ENCODE results near the gene SMOC2. TPM values are rescaled to one million over a fixed set of nuclear protein-coding genes. Genes with fewer than 3 reads are reported as not detected.

Gene SMOC2
- polyA plus RNA-seq, 1 donor from 2014 or later, result 0.50 TPM

- H3K79me2 ChIP-seq (replicated peaks; ENCODE audit: insufficient read depth, low read length), result no peaks in the 10 kb centered on the region
- H3K4me3 ChIP-seq (ENCODE audit: low read length), result no peak overlapping the region
- H3K9me3 ChIP-seq (ENCODE audit: low read length), result no peaks in the 10 kb centered on the region
- no peaks in the 10 kb centered on the region for H4K20me1 ChIP-seq (ENCODE audit: insufficient read depth)
- H3K27me3 ChIP-seq (ENCODE audit: insufficient read depth, low read depth, low read length), result no peaks in the 10 kb centered on the region
- H3F3A ChIP-seq (ENCODE audit: insufficient read depth, low read length, poor library complexity, severe bottlenecking), result no peaks in the 10 kb centered on the region
- TF ChIP-seq REST (IDR thresholded peaks at IDR 0.05; ENCODE audit: borderline replicate concordance), result no peak
- no peak for TF ChIP-seq POLR2AphosphoS5 (IDR thresholded peaks at IDR 0.05)
- TF ChIP-seq SMC3 (conservative IDR thresholded peaks at IDR 0.05; ENCODE audit: poor library complexity), result no peak
- no peak for TF ChIP-seq CTCF (IDR thresholded peaks at IDR 0.05; ENCODE audit: poor library complexity, severe bottlenecking)
- TF ChIP-seq RAD21 (conservative IDR thresholded peaks at IDR 0.05), result no peak
- no peak for TF ChIP-seq MXI1 (conservative IDR thresholded peaks at IDR 0.05; ENCODE audit: poor library complexity, severe bottlenecking)
- no peak for TF ChIP-seq TAF1 (IDR thresholded peaks at IDR 0.05; ENCODE audit: low read depth)
- TF ChIP-seq EP300 (conservative IDR thresholded peaks at IDR 0.05; ENCODE audit: poor library complexity, severe bottlenecking), result no peak
- TF ChIP-seq EZH2 (IDR thresholded peaks at IDR 0.05; ENCODE audit: borderline replicate concordance, insufficient read depth, low read length, poor library complexity, severe bottlenecking), result no peak
- no peak overlapping the region for H3K4me2 ChIP-seq (ENCODE audit: low read length)
- H3K27ac ChIP-seq (ENCODE audit: low read length), result no peak overlapping the region
- no peak overlapping the region for H2AFZ ChIP-seq (ENCODE audit: low read depth, low read length)
- H3K9me2 ChIP-seq (ENCODE audit: insufficient read depth, low read length), result no peaks in the 10 kb centered on the region
- no peaks in the 10 kb centered on the region for H3K36me3 ChIP-seq (ENCODE audit: insufficient read depth, low read length)
- H3K9ac ChIP-seq (ENCODE audit: low read length), result no peak overlapping the region
Observed at GRCh38 chr6:168666699-168667427, 225.9 kb downstream of the SMOC2 start.

- Histone ChIP-seq H3K27me3 (ENCODE audit: insufficient read depth, low read depth, low read length) (no peaks in the 10 kb centered on the region), H3K4me3 (ENCODE audit: low read length) (no peak overlapping the region), H3K79me2 (replicated peaks; ENCODE audit: insufficient read depth, low read length) (no peaks in the 10 kb centered on the region), H4K20me1 (ENCODE audit: insufficient read depth) (no peaks in the 10 kb centered on the region), H2AFZ (ENCODE audit: low read depth, low read length) (no peak overlapping the region), H3F3A (ENCODE audit: insufficient read depth, low read length, poor library complexity, severe bottlenecking) (no peaks in the 10 kb centered on the region), H3K27ac (ENCODE audit: low read length) (no peak overlapping the region), H3K36me3 (ENCODE audit: insufficient read depth, low read length) (no peaks in the 10 kb centered on the region), H3K9me2 (ENCODE audit: insufficient read depth, low read length) (no peaks in the 10 kb centered on the region), H3K4me2 (ENCODE audit: low read length) (no peak overlapping the region), H3K9ac (ENCODE audit: low read length) (no peak overlapping the region), H3K9me3 (ENCODE audit: low read length) (no peaks in the 10 kb centered on the region)
- TF ChIP-seq MXI1 (conservative IDR thresholded peaks at IDR 0.05; ENCODE audit: poor library complexity, severe bottlenecking) (no peak), TAF1 (IDR thresholded peaks at IDR 0.05; ENCODE audit: low read depth) (no peak), CTCF (IDR thresholded peaks at IDR 0.05; ENCODE audit: poor library complexity, severe bottlenecking) (no peak), POLR2AphosphoS5 (IDR thresholded peaks at IDR 0.05) (no peak), RAD21 (conservative IDR thresholded peaks at IDR 0.05) (no peak), REST (IDR thresholded peaks at IDR 0.05; ENCODE audit: borderline replicate concordance) (no peak), EP300 (conservative IDR thresholded peaks at IDR 0.05; ENCODE audit: poor library complexity, severe bottlenecking) (no peak), SMC3 (conservative IDR thresholded peaks at IDR 0.05; ENCODE audit: poor library complexity) (no peak), EZH2 (IDR thresholded peaks at IDR 0.05; ENCODE audit: borderline replicate concordance, insufficient read depth, low read length, poor library complexity, severe bottlenecking) (no peak)
Observed at GRCh38 chr6:168667428-168667805, 226.4 kb downstream of the SMOC2 start.
